Epithelial cell of esophagus (primary cell): ENCODE results near the gene PLCG2.
"Not testable (repeated sequence)": the region's sequence is repeated elsewhere in the genome, so short reads cannot be mapped to it uniquely, and the experiment has no call there.

Source experiments
- DNase-seq: peaks from one replicate; pipeline ENCODE4 v3.0.0; 2010; ENCODE audit warnings: low read depth
- H3K4me3 ChIP-seq: 2 replicates; pipeline ENCODE4 v1.5.1; 2011; ENCODE audit warnings: mild to moderate bottlenecking, low read length, control low read depth
- CTCF ChIP-seq: IDR thresholded peaks from 2 replicates; pipeline ENCODE4 v1.5.1; 2011; ENCODE audit warnings: low read depth, mild to moderate bottlenecking, low read length, control low read depth, inconsistent platforms; ENCODE audit not compliant: insufficient read depth; ENCODE audit errors: missing control alignments

PLCG2 gene

DNA sequence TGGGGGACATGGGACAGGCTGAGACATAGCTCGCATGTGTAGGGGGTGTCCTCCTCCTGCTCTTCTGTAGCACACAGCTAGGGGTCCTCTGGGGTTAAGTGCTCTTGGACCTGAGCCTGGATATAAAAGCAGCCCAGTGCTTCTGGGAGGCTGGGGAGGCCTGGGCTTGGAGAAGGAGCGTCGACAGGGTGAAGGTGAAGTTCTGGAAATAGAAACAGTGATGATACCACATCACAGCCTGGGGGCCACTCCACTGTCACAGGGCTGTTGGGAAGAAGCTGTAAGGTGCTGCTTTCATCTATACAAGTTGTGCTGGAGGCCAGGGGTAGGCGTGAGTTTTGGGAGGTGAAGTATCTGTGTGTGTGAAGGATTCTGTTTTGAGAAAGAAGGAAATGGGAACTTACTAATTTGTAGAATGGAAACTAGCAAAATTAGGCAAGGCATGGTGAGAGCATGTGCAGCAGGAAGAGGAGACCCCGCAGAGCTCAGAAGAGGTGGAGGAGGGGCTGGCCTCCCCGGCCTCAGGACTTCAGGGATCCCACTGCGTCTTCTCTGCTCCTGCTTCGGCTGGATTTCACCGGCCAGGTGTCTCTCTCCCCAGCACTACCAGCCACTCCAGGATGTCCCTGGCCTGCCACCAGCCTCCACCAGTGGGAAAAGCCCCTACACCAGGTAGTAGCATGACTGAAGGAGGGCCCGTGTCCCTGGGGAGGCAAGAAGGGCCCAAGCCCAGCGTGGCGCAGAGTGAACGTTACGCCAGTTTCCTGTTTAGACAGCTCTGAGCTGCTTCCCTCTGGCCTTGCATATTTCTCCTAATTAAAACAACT, 19.4 kb downstream of the PLCG2 start:
- TF ChIP-seq CTCF: no peak
- H3K4me3 ChIP-seq: no peak overlapping the region

DNA sequence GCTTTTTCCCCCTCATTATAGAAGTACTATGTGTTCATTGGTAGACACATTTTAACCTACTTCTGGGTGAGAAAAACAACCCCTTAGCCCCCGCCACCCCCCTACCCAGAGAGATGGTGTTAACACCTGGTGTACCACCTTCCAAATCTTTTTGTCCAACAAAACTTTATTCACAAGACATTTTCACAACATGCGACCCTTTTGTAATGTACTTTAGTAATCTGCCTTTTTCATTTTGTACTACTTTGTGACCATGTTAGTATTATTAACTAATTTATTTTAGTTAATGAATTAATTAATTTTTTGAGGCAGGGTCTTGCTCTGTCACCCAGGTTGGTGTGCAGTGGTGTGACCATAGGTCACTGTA, 20.0 kb downstream of the PLCG2 start:
- TF ChIP-seq CTCF: no peak
- H3K4me3 ChIP-seq: no peak overlapping the region

More for the DNA sequence above, 19.4 kb downstream of the PLCG2 start:
- no peak for DNase-seq

DNA sequence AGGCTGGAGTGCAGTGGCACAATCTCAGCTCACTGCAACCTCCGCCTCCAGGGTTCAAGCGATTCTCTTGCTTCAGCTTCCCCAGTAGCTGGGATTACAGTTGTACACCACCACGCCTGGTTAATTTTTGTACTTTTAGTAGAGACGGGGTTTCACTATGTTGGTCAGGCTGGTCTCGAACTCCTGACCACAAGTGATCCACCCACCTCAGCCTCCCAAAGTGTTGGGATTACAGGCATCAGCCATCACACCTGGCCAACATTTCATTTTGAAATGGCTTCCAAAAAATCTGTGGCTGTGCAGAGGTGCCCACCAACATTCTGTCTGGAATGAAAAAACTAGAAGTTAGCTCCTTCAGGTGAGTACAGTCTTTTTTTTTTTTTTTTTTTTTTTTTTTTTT, 22.6 kb downstream of the PLCG2 start:
- DNase-seq, H3K4me3 ChIP-seq: not testable (repeated sequence)

More for the DNA sequence above, 20.0 kb downstream of the PLCG2 start:
- DNase-seq: no peak

GRCh38 chr16:81803332-81803731, 24.2 kb downstream of the PLCG2 start:
- no peak for TF ChIP-seq CTCF
- DNase-seq: no peak
- no peak overlapping the region for H3K4me3 ChIP-seq

DNA sequence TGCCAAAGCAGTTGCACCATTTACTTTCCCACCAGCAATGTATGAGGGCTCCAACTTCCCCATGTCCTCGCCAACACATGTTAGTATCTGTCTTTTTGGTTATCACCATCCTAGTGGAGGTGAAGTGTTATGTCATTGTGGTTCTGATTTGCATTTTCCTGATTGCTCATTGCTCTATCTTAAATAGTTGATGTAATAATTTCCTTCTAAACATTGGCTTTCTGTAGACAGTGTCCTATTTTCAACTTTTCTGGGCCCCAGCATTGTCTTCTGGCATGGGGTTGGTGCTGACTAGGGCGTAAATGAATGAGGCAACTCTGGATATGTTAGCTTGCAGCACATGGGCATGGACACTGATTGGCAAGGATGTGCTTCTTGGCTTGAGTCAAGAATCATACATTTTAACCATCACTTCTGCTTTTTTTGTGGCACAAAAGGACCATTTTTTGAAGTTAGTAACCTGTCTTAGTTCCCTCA, 25.1 kb downstream of the PLCG2 start:
- no peak for DNase-seq
- no peak for TF ChIP-seq CTCF

DNA sequence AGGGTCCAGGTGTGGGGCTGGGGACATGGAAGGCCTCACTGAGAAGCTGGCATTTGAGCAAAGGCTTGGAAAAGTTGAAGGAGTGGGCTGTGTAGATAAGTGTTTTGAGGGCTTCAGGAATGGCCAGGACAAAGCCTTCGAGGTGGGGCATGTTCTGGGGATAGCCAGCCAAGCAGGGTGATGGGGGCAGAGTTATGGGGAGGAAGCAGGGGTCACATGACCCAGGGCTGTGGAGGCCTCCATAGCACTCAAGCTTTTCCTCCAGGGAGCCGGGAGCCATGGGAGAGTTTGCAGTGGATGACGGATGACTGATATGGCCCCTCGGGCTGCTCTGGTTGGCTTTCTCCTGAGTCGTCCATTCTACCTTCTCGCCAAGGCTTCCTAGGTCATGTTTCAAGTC, 27.6 kb downstream of the PLCG2 start:
- no peak for TF ChIP-seq CTCF
- no peak overlapping the region for H3K4me3 ChIP-seq
- DNase-seq: no peak

More for the DNA sequence above, 25.1 kb downstream of the PLCG2 start:
- no peak overlapping the region for H3K4me3 ChIP-seq

GRCh38 chr16:81807767-81808358, 28.8 kb downstream of the PLCG2 start:
- TF ChIP-seq CTCF: no peak
- DNase-seq: no peak
- H3K4me3 ChIP-seq: no peak overlapping the region
